K562 (cell line): ENCODE data around the gene KIAA0319L. TPM values are rescaled to one million over a fixed set of nuclear protein-coding genes. Genes with fewer than 3 reads are reported as not detected.

Source experiments
- ATAC-seq: fragments of 200-7000 bp; cut with Tn5 transposase; 3 replicates; pipeline ENCODE4 v1.9.1; 2020; ENCODE audit warnings: moderate library complexity
- BruUV-seq: library from RNA; stranded (reverse); fragments of 400-500 nt; replicated peaks from 2 replicates; lab custom pipeline; 2021; lab: Mats Ljungman, UMichigan
- CTCF ChIA-PET: fragments of 300-600 bp; formaldehyde crosslinking; extraction: SDS; loops from one replicate; lab custom pipeline; 2021; ENCODE audit warnings: low intra/inter-chr PET ratio; lab: Yijun Ruan, JAX
- POLR2A ChIA-PET: fragments of 300-600, 350-650 bp; sonication (Branson Sonifier 250); formaldehyde crosslinking; extraction: SDS; loops from one replicate; lab custom pipeline; 2021; ENCODE audit warnings: antibody characterized with exemption, inconsistent platforms; lab: Yijun Ruan, JAX
- DNase-seq, 4 experiments: peaks; one replicate each; pipeline versions ENCODE4 v3.0.0 to v3.0.0-alpha.2; 2011 to 2018; ENCODE audit warnings: low spot score in 3 of 4, mixed read lengths in 3 of 4; ENCODE audit errors: extremely low read depth in 1 of 4
- FAIRE-seq: peaks from 2 replicates; lab custom pipeline; 2011; peaks lifted over from hg19 to GRCh38; lab: Jason Lieb, UNC
- H2AFZ ChIP-seq: 2 replicates; pipeline ENCODE4 v1.6.0; 2011; ENCODE audit warnings: low read depth, low read length, control low read depth, inconsistent platforms
- H3K27ac ChIP-seq: fragments of 200-600 bp; 3 replicates; pipeline ENCODE4 v1.8.0; 2011; ENCODE audit warnings: low read depth, mild to moderate bottlenecking, control low read depth, inconsistent platforms, low read length, moderate library complexity, mixed read lengths; ENCODE audit errors: extremely low read depth
- H3K27me3 ChIP-seq, 2 experiments: fragments of 300-600 bp in 1 of 2; 2 replicates in 1 of 2; 3 replicates in 1 of 2; pipeline versions ENCODE4 v1.6.0 to v1.8.0; 2011; ENCODE audit warnings: inconsistent platforms in 2 of 2, low read length in 2 of 2, mild to moderate bottlenecking in 1 of 2, mixed read lengths in 1 of 2, moderate library complexity in 1 of 2; ENCODE audit not compliant: control insufficient read depth in 2 of 2, insufficient read depth in 2 of 2
- H3K36me3 ChIP-seq: fragments of 300-600 bp; 3 replicates; pipeline ENCODE4 v1.8.0; 2011; ENCODE audit warnings: mild to moderate bottlenecking, low read length, inconsistent platforms; ENCODE audit not compliant: control insufficient read depth, insufficient read depth
- H3K4me1 ChIP-seq, 2 experiments: fragments of 200-600 bp in 1 of 2; replicated peaks in 1 of 2; 2 replicates in 1 of 2; 3 replicates in 1 of 2; pipeline versions ENCODE4 v1.5.1 to v1.8.0; 2011; ENCODE audit warnings: inconsistent platforms in 2 of 2, low read length in 2 of 2, mild to moderate bottlenecking in 1 of 2, mixed read lengths in 1 of 2, moderate library complexity in 1 of 2; ENCODE audit not compliant: control insufficient read depth in 2 of 2, insufficient read depth in 2 of 2
- H3K4me2 ChIP-seq: 2 replicates; pipeline ENCODE4 v1.6.1; 2011; ENCODE audit warnings: low read length, control low read depth, inconsistent platforms, mixed read lengths; ENCODE audit not compliant: insufficient read depth
- H3K4me3 ChIP-seq: fragments of 200-600 bp; sonication (generic), shearing (Covaris generic); 2 replicates; pipeline ENCODE4 v1.5.1; 2016; ENCODE audit warnings: control low read depth, inconsistent platforms
- H3K79me2 ChIP-seq: fragments of 200-600 bp; 3 replicates; pipeline ENCODE4 v1.8.0; 2011; ENCODE audit warnings: low read length, inconsistent platforms; ENCODE audit not compliant: control insufficient read depth, insufficient read depth
- H3K9ac ChIP-seq, 2 experiments: 2 replicates each; pipeline versions ENCODE4 v1.6.0 to v1.6.1; 2011; ENCODE audit warnings: low read depth in 2 of 2, low read length in 2 of 2, control low read depth in 1 of 2, inconsistent platforms in 1 of 2, mild to moderate bottlenecking in 1 of 2, mixed read lengths in 1 of 2; ENCODE audit not compliant: insufficient read depth in 1 of 2
- H3K9me1 ChIP-seq: one replicate; pipeline ENCODE4 v1.6.0; 2011; ENCODE audit warnings: inconsistent platforms, mild to moderate bottlenecking, low read length, moderate library complexity; ENCODE audit not compliant: control insufficient read depth, insufficient read depth
- H3K9me3 ChIP-seq: replicated peaks from 2 replicates; pipeline ENCODE4 v1.5.1; 2011; ENCODE audit warnings: low read depth, low read length, inconsistent platforms; ENCODE audit not compliant: control insufficient read depth, insufficient read depth
- H4K20me1 ChIP-seq: replicated peaks from 2 replicates; pipeline ENCODE4 v1.6.1; 2011; ENCODE audit warnings: low read length, inconsistent platforms, mixed read lengths; ENCODE audit not compliant: control insufficient read depth, insufficient read depth
- ARNT ChIP-seq, 2 experiments: fragments of 450-650 bp; IDR thresholded peaks; 2 replicates each; pipeline ENCODE4 v1.6.1; 2016; ENCODE audit warnings: mild to moderate bottlenecking in 1 of 2
- ATF7 ChIP-seq: fragments of 450-650 bp; IDR thresholded peaks from 2 replicates; pipeline ENCODE4 v1.7.1; 2014; ENCODE audit warnings: mild to moderate bottlenecking, moderate library complexity
- CEBPB ChIP-seq: fragments of 450-650 bp; IDR thresholded peaks from 2 replicates; pipeline ENCODE4 v1.6.1; 2016; ENCODE audit warnings: missing genetic modification characterization, missing compliant biosample characterization
- CHD2 ChIP-seq: IDR thresholded peaks from 2 replicates; pipeline ENCODE4 v1.6.1; 2011; ENCODE audit warnings: low read depth, low read length
- ELF2 ChIP-seq: fragments of 250-450 bp; sonication (Bioruptor Pico); IDR thresholded peaks from 2 replicates; pipeline ENCODE4 v1.5.0; 2021; ENCODE audit warnings: mild to moderate bottlenecking
- ETV1 ChIP-seq: fragments of 450-650 bp; conservative IDR thresholded peaks from 2 replicates; pipeline ENCODE4 v1.6.1; 2016; ENCODE audit warnings: missing genetic modification characterization, control low read depth, low read depth, missing compliant biosample characterization
- PTRF ChIP-seq: fragments of 450-650 bp; IDR thresholded peaks from 2 replicates; pipeline ENCODE4 v1.6.1; 2016; ENCODE audit warnings: mild to moderate bottlenecking, missing genetic modification characterization, missing compliant biosample characterization
- SAFB ChIP-seq: fragments of 200-400 bp; formaldehyde crosslinking; IDR thresholded peaks from 2 replicates; pipeline ENCODE4 v1.6.1; 2017; ENCODE audit warnings: low read depth, low read length, borderline replicate concordance
- SLC30A9 ChIP-seq: fragments of 250-450 bp; sonication (Bioruptor Pico); IDR thresholded peaks from 2 replicates; pipeline ENCODE4 v1.8.0; 2022; ENCODE audit warnings: mild to moderate bottlenecking, moderate library complexity
- TGIF2 ChIP-seq: sonication (generic); formaldehyde crosslinking; IDR thresholded peaks from 2 replicates; pipeline ENCODE4 v1.8.1; 2022; ENCODE audit warnings: mild to moderate bottlenecking, missing genetic modification reagents, moderate library complexity
- TRIM28 ChIP-seq: fragments of 450-650 bp; IDR thresholded peaks from 2 replicates; pipeline ENCODE4 v1.6.1; 2017
- ZNF696 ChIP-seq: fragments of 250-450 bp; sonication (Bioruptor Pico); conservative IDR thresholded peaks from 2 replicates; pipeline ENCODE4 v1.4.0; 2020; ENCODE audit warnings: mild to moderate bottlenecking, moderate library complexity
- WGBS: fragments of 100-300 bp; shearing (Covaris generic); methylation state at CpG from one replicate; pipeline ENCODE4 v1.1.6; 2016; ENCODE audit warnings: low coverage, mixed read lengths; ENCODE audit not compliant: insufficient coverage; ENCODE audit errors: missing lambda C conversion rate; 5-methylcytosine and 5-hydroxymethylcytosine counted together
- in situ Hi-C: fragments of 300-500 bp; cut with MboI; formaldehyde crosslinking; loops from 4 replicates; pipeline ENCODE4 v1.15.0; 2018; ENCODE audit warnings: inconsistent platforms, mixed read lengths
- intact Hi-C: fragments of 100-400 bp; cut with micrococcal nuclease; formaldehyde crosslinking; loops from 2 replicates; pipeline ENCODE4 v1.14.2; 2022
- polyA plus RNA-seq, 8 experiments: library from polyadenylated mRNA; depleted of rRNA in 4 of 8; stranded (reverse) in 5 of 8; unstranded in 3 of 8; fragments of >200 nt; fragmentation: Nextera tagmentation in 2 of 8; fragmentation: Illumina TruSeq in 1 of 8; extraction: Ambion mirVana in 2 of 8; extraction: Trizol in 1 of 8; gene quantifications; 2 replicates each; pipeline versions ENCODE4 v1.2.1 to v1.2.3, GENCODE V29; 2011 to 2014; ENCODE audit warnings: inconsistent platforms in 1 of 8, missing spikeins in 1 of 8
- total RNA-seq, 7 experiments: library from RNA; depleted of rRNA in 6 of 7; stranded (reverse); fragments of >200 nt in 6 of 7; fragmentation: Illumina TruSeq in 2 of 7; extraction: Trizol in 2 of 7; gene quantifications; 2 replicates each; pipeline versions ENCODE4 v1.2.1 to v1.2.3, GENCODE V29; 2011 to 2021; ENCODE audit warnings: low replicate concordance in 1 of 7
- TF ChIP-seq, protein P1 (sequence below): fragments of 450-650 bp; IDR thresholded peaks from 2 replicates; pipeline ENCODE4 v1.6.1; 2017; ENCODE audit warnings: antibody characterized with exemption
- TF ChIP-seq, protein P2 (sequence below), 2 experiments: fragments of 450-650 bp; conservative IDR thresholded peaks; 2 replicates each; pipeline ENCODE4 v1.6.1; 2017; ENCODE audit warnings: mild to moderate bottlenecking in 2 of 2, moderate library complexity in 2 of 2
- TF ChIP-seq, protein P3 (sequence below): fragments of 250-450 bp; sonication (Bioruptor Pico); IDR thresholded peaks from 2 replicates; pipeline ENCODE4 v1.4.0; 2020

Gene KIAA0319L
- total and polyA plus RNA-seq, 9 of the 15 experiments (the other 6 are each of a cell fraction or from before 2014, with no cell fraction given), result 2.4 to 51.7 (median 27.4) TPM

DNA sequence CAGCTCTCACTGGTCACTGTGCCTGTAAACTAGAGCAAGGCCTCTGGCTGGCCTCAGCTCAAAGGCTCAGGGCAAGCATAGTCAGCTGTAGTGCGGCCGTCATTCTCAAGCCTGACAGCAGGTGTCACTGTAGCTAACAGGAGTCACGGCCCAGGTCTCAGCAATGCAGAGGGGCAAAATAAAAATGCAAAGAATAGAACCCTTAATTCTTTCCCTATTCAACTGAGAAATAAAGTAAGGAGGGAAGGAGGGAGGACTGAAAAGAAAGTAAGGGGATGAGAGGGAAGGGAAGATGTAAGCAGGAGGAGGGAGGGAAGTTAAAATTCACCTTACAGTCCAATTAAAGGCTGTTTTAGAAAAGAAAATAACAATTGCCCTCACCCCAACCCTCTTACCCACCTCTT, 106.1 kb downstream of the KIAA0319L start:
- Histone ChIP-seq H3K9ac (no peak overlapping the region), H3K4me3 (no peak overlapping the region), H3K27me3 (no peaks in the 10 kb centered on the region), H3K27ac (no peak overlapping the region), H2AFZ (no peak overlapping the region), H3K9me3 (no peaks in the 10 kb centered on the region), H3K36me3 (peaks cover 81% of the 10 kb centered on the region), H3K4me1 (no peaks in the 10 kb centered on the region), H4K20me1 (no peaks in the 10 kb centered on the region), H3K79me2 (no peaks in the 10 kb centered on the region), H3K4me2 (no peak overlapping the region), H3K9me1 (no peaks in the 10 kb centered on the region)
- CTCF ChIA-PET, result interaction anchor here (0.7 to 4.0 kb wide), 6 partner anchors 11 to 323 kb away, joined by 4 to 40 read pairs (median 14); partner anchors contain the start of gene CLSPN
- ATAC-seq (peak; percentile 99), FAIRE-seq (peak; percentile 96), DNase-seq (peak; percentile 70 to 84 (median 74))
- WGBS, result 4% methylated on average over 3 of the region's 3 CpGs
- BruUV-seq, result no TSS peak
- POLR2A ChIA-PET, result interaction anchor here (0.6 to 1.8 kb wide), 9 partner anchors 9 to 319 kb away, joined by 3 to 10 read pairs (median 3); partner anchors contain the start of genes CLSPN, KIAA0319L and NCDN
- intact Hi-C loops, result loop anchor here (1.0 to 5.0 kb wide), 4 partner anchors 94 to 323 kb away; partner anchors contain the start of gene C1orf216
- in situ Hi-C loops, result no loop called here
- no peak for TF ChIP-seq ZNF696 (CRISPR knock-in tag)
- TF ChIP-seq TGIF2 (CRISPR knock-in tag), result no peak
- no peak for TF ChIP-seq CEBPB (tag)
- TF ChIP-seq ELF2 (CRISPR knock-in tag), result no peak
- TF ChIP-seq PTRF (tag), result no peak
- TF ChIP-seq, protein P1, sequence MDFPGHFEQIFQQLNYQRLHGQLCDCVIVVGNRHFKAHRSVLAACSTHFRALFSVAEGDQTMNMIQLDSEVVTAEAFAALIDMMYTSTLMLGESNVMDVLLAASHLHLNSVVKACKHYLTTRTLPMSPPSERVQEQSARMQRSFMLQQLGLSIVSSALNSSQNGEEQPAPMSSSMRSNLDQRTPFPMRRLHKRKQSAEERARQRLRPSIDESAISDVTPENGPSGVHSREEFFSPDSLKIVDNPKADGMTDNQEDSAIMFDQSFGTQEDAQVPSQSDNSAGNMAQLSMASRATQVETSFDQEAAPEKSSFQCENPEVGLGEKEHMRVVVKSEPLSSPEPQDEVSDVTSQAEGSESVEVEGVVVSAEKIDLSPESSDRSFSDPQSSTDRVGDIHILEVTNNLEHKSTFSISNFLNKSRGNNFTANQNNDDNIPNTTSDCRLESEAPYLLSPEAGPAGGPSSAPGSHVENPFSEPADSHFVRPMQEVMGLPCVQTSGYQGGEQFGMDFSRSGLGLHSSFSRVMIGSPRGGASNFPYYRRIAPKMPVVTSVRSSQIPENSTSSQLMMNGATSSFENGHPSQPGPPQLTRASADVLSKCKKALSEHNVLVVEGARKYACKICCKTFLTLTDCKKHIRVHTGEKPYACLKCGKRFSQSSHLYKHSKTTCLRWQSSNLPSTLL, result no peak
- no peak for TF ChIP-seq SAFB
- no peak for TF ChIP-seq ETV1 (tag)
- TF ChIP-seq ATF7, result no peak
- TF ChIP-seq, protein P2, sequence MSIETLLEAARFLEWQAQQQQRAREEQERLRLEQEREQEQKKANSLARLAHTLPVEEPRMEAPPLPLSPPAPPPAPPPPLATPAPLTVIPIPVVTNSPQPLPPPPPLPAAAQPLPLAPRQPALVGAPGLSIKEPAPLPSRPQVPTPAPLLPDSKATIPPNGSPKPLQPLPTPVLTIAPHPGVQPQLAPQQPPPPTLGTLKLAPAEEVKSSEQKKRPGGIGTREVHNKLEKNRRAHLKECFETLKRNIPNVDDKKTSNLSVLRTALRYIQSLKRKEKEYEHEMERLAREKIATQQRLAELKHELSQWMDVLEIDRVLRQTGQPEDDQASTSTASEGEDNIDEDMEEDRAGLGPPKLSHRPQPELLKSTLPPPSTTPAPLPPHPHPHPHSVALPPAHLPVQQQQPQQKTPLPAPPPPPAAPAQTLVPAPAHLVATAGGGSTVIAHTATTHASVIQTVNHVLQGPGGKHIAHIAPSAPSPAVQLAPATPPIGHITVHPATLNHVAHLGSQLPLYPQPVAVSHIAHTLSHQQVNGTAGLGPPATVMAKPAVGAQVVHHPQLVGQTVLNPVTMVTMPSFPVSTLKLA (conservative IDR thresholded peaks at IDR 0.05), result no peak
- TF ChIP-seq, protein P3, sequence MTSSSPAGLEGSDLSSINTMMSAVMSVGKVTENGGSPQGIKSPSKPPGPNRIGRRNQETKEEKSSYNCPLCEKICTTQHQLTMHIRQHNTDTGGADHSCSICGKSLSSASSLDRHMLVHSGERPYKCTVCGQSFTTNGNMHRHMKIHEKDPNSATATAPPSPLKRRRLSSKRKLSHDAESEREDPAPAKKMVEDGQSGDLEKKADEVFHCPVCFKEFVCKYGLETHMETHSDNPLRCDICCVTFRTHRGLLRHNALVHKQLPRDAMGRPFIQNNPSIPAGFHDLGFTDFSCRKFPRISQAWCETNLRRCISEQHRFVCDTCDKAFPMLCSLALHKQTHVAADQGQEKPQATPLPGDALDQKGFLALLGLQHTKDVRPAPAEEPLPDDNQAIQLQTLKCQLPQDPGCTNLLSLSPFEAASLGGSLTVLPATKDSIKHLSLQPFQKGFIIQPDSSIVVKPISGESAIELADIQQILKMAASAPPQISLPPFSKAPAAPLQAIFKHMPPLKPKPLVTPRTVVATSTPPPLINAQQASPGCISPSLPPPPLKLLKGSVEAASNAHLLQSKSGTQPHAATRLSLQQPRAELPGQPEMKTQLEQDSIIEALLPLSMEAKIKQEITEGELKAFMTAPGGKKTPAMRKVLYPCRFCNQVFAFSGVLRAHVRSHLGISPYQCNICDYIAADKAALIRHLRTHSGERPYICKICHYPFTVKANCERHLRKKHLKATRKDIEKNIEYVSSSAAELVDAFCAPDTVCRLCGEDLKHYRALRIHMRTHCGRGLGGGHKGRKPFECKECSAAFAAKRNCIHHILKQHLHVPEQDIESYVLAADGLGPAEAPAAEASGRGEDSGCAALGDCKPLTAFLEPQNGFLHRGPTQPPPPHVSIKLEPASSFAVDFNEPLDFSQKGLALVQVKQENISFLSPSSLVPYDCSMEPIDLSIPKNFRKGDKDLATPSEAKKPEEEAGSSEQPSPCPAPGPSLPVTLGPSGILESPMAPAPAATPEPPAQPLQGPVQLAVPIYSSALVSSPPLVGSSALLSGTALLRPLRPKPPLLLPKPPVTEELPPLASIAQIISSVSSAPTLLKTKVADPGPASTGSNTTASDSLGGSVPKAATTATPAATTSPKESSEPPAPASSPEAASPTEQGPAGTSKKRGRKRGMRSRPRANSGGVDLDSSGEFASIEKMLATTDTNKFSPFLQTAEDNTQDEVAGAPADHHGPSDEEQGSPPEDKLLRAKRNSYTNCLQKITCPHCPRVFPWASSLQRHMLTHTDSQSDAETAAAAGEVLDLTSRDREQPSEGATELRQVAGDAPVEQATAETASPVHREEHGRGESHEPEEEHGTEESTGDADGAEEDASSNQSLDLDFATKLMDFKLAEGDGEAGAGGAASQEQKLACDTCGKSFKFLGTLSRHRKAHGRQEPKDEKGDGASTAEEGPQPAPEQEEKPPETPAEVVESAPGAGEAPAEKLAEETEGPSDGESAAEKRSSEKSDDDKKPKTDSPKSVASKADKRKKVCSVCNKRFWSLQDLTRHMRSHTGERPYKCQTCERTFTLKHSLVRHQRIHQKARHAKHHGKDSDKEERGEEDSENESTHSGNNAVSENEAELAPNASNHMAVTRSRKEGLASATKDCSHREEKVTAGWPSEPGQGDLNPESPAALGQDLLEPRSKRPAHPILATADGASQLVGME (CRISPR knock-in tag), result no peak
- TF ChIP-seq CHD2, result no peak
- TF ChIP-seq TRIM28, result no peak
- no peak for TF ChIP-seq SLC30A9 (CRISPR knock-in tag)
- peak in 1 of 2 experiments; percentile 59; a peak in 1 of 4 replicates for TF ChIP-seq ARNT (IDR thresholded peaks at IDR 0.05)
